CD4-positive, alpha-beta T cell treated with Interleukin-4 for 4 hours (primary cell): ENCODE results near the gene SLC9C1.

ENCODE experiments used
- DNase-seq: peaks from one replicate; pipeline ENCODE4 v3.0.0-alpha.2; 2020

SLC9C1 gene

DNA sequence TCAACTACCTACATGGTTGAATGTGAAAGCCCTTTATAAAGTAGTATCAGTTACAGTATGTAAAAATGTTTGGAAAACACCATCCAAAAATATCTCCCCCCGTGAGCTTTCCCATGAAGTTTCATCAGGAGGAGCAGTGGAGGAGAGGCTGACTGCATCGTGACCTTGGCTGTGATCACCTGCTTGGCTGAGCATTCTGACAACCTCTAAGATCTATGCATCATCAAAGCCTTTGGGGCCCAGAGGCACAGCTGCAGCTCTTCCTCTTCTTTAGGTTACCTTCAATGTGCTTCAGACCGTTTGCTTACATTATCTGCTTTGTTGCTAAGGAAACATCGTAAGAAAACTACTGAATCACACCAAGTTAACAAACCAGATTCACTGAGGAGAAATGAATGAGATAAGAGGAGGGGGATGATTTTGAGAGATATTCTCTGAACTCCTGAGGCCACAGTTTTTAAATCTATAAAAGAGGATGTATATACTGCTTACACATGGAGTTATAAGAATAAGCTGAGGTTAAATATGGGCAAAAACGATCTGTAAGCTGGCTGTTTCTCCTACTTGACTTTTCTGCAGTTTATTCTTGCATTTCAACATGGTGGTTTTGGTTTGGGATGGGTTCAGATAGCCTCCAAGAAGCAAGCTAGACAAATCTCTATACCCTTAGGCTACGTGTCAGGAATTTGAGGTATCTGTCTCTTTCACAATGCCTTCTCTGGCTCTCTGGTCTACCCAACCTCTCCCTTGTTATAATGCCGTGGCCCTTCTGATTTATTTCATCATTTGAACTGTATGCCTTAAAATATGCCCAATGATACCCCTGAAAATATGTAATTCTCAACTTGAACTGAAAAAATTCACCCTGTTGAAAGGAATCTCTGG is 164.9 kb downstream of the SLC9C1 start:
- DNase-seq = peak; percentile 86

DNA sequence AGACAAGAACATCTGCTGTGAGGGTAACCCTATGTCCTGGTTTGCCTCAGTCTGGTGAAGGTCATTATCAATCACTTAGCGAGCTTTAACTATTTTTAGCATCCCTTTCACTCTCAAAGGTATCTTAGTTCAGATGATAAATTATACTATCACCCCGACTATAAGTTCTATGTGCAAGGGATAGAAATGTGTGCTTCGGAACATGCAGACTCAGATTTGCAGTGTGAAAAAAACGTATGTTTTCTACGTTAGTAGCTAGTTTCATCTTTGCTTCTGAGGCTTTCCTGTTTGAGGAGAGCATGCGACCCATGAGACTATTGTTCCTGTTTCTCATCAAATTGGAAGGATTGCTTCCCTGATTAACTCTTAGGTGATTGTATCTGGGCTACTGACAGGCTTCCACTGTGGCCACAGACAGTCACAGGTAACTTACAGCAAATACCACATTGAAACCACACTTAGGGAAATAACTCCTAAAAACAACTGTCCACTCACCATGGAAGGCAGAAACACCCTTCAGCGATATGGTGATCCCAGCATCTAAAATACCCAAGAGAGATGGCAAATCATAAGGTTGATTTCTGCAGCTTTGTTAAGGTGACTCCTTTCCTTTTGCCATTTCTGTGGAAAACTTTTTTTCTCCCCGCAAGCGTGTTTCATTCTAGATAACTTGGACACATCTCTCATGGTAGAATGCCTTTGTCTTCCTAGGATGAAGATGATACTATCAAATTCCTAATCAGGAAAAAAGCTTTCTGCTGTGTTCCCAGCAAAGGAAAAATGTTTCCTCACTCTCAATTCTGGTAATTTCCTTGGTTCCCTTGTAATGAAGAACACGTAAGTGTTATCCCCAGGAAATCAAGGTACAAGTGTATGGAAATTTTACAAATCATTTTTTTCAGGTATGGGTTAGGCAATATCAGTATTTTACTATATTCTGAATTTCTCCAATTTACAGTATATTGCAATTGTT is 166.2 kb downstream of the SLC9C1 start:
- DNase-seq = no peak

GRCh38 chr3:112126511-112126911 is 167.5 kb downstream of the SLC9C1 start:
- no peak for DNase-seq

- DNase-seq = no peak
Measured at GRCh38 chr3:112124907-112125607, 169.0 kb downstream of the SLC9C1 start.

- no peak for DNase-seq
Measured at GRCh38 chr3:112123548-112123947, 170.5 kb downstream of the SLC9C1 start.

GRCh38 chr3:112122870-112123269 is 171.1 kb downstream of the SLC9C1 start:
- no peak for DNase-seq

DNA sequence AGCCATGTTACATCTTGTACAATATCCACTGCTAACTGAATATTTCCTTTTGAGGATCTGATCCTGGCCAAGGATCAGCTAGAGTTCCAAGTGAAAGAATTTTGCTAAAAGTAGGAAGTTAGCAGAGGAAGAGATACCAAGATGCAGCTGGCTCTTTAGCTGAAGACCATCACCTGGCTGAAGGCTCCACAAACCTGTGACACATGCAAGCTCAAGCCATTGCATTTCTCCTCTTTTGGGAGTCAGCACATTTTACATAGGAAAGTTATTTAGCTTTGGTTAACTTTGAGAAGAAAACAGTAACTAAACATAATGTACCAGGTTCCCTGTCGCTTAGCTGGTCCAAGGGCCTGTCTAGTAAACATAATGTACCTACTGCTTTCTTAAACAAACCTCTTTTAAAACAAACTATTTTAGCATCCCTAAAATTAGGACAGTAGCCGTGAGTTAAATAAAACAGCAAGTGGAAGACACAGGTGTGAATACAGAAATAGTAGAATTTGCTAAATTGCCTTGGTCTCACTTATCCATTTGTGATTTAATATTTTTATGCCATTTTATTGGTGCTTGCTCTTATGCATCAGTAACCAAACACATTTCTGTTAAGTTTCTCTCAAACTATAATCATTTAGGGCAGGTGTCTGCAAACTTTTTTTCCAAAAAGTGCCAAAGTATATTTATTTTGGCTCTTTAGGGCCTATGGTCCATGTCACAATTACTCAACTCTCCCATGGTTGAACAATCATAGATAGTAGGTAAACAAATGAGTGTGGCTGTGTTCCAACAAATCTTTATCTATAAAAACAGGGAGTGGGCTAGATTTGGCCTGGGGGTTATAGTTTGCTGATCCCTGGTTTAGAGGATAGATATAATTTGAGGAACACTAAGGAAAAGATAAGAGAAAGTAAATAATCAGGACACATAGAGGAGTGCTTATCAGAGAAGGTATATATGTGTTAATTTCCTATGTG is 172.2 kb downstream of the SLC9C1 start:
- no peak for DNase-seq

DNA sequence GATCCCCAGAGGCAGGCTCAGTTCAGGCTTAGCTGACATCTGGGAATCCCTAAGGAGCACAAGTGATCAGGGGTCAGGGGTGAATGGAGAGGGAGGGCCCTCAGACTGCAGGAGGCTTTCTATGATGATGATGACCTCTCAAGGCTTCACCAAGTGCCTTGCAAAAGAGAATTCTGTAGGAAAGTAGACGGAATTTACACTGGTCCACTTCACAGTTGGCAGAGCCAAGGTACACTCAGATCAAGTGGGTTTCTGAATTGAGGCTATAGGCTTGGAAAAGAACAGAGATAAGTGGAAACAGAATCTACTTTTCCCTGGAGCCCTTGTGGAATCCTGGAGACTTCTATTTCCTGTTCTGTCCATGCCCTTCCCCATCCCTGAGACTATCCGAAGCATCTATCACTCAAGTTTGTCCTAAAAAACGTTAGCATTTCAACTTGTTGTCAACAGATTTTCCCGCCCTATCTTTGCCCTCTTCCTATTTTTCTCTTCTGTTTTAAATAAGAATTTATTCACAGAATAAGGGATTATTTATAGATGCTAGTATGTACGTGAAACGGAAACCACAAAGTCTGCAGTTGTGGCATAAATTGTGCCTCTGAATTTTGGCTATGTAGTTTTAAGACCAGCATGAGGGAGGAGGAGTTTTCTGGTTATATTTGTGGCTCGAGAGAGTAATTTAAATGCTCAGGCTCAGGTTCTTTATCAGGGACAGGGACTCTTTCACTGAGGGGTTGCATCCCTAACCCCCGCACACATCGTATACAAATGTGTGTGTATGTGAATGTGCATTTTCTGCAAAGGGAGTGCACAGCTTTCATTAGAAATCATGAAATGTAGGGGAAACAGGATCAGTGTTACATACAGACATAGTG is 173.8 kb downstream of the SLC9C1 start:
- DNase-seq = peak; percentile 24

DNA sequence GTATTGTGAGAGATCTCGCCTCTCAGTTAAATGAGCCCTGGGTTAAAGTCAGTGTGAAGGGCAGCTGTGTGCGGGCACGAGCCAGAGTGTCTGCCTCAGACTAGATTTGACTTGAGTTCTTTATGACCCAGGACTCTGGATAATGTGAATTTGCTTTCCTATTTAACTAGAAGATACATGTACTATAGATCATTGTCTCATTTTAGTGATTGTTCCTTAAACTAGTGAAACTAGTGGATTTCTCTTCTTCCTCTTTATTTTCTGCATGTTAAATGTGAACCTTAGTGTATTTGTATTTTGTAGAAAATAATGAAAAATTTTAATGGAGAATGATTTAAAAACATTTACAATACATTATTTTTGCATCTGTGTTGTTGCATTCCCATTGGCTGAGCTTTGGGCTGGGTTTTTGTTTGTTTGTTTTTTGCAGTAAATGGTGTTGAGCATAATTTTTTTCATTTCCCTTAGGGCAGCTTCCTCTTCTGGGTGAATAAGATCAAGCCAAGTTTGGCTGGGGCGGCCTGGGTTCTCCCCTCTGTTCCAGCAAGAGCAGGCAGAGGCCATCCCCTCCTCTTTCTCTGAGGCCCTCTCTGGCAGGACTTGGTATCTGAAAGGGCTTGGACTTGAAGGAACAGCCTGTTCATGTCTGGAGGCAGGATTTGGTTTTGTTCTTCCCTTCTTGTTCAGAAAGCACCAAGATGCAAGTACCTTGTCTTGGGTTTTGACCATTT is 176.0 kb downstream of the SLC9C1 start:
- no peak for DNase-seq

- no peak for DNase-seq
Measured at GRCh38 chr3:112117415-112117814, 176.6 kb downstream of the SLC9C1 start.

- DNase-seq = no peak
Measured at GRCh38 chr3:112116748-112117186, 177.2 kb downstream of the SLC9C1 start.

DNA sequence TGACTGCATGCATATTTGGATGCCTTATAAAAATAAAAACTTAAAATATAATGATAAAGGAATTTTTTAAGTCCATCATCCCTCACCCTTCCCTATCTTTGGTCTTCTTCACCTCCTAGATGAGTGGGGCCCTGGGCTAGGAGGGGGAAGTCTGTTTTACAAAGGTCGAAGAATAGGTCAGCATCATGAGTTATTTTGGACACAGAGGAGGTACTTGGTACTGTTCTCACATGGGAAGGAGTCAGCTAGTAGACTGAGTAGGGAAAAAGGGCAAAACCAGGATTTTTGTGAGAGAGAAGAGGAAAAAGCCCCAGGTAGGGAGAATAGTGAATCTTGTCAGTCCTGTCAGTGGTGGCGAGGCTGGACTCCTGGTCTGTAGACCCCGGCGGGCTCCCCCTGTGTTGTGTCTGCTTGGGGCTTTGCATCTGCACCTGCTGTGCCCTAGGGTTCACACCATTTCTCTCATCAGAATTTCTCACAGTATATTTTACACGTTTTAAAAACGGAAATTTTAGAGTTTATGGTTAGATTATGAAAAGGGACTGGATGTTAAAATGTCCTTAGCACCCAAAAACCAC is 178.1 kb downstream of the SLC9C1 start:
- DNase-seq = no peak

- DNase-seq = no peak
Measured at GRCh38 chr3:112115161-112115739, 178.8 kb downstream of the SLC9C1 start.

- no peak for DNase-seq
Measured at GRCh38 chr3:112114576-112115160, 179.3 kb downstream of the SLC9C1 start.

DNA sequence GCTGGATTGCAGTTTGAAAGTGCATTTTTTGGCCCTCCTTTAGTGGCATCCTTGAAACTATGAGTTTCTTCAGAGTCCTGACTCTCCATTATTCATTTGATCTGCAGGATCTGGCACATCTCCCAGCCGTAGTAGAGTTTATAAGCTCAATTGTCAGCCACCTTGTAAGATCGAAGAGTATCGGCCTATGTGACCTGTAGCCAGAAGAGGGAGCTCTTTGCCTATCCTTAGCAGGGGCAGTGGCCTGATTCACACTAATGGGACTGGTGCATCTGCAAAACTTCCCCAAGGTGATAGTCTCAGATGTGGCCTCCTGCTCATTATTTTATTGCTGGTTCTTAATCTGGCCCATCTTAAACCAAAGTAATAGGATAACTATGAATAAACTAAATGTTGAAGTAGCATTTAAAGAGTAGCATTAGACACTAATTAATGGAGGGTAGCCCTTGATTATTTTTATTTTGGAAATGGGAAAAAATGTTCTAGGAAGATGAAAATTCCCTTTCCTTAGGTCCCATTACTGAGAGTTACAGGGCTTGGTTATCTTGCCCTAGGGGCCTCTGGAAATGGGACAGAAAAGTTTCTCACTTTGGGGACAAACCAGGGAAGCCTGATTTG is 182.1 kb downstream of the SLC9C1 start:
- DNase-seq = peak; percentile 82

- no peak for DNase-seq
Measured at GRCh38 chr3:112109322-112109721, 184.7 kb downstream of the SLC9C1 start.

DNA sequence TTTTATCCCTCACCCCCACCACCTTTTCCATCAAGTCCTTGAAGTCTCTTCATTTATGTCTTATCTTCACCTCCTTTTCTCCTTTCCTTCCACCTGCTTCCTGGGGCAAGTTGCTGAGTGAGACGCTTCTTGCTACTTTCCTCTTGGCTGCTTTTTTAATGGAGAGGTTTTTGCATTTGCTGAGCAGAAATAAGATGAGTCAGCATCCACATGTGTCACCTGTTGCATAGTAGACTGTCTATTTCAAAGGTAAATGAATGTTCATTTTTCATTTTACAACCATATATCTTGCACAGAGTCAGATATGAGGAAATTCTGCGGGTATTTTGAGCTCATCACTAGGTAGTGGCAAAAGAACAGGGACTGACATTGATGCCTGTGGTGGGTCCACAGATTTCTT is 189.2 kb downstream of the SLC9C1 start:
- DNase-seq = no peak

- no peak for DNase-seq
Measured at GRCh38 chr3:112101916-112102315, 192.1 kb downstream of the SLC9C1 start.
